Ishikawa (cell line): Measurements from ENCODE around the gene SENP5.

Source experiments
- CEBPB ChIP-seq: IDR thresholded peaks from 2 replicates; pipeline ENCODE4 v1.6.1; 2012
- EP300 ChIP-seq: IDR thresholded peaks from 2 replicates; pipeline ENCODE4 v1.6.1; 2012; ENCODE audit warnings: borderline replicate concordance
- FOXM1 ChIP-seq: IDR thresholded peaks from 2 replicates; pipeline ENCODE4 v1.6.1; 2012; ENCODE audit warnings: low read depth, borderline replicate concordance
- NFIC ChIP-seq: IDR thresholded peaks from 2 replicates; pipeline ENCODE4 v1.6.1; 2012
- RAD21 ChIP-seq: IDR thresholded peaks from 2 replicates; pipeline ENCODE4 v1.6.1; 2012; ENCODE audit warnings: low read depth
- TAF1 ChIP-seq: IDR thresholded peaks from 2 replicates; pipeline ENCODE4 v1.6.1; 2012; ENCODE audit warnings: low read depth, mild to moderate bottlenecking
- TCF12 ChIP-seq: IDR thresholded peaks from 2 replicates; pipeline ENCODE4 v1.6.1; 2012; ENCODE audit warnings: low read depth
- TEAD4 ChIP-seq: IDR thresholded peaks from 2 replicates; pipeline ENCODE4 v1.6.1; 2012
- YY1 ChIP-seq: IDR thresholded peaks from 2 replicates; pipeline ENCODE4 v1.6.1; 2012; ENCODE audit warnings: low read depth
- ZBTB7A ChIP-seq: IDR thresholded peaks from 2 replicates; pipeline ENCODE4 v1.6.1; 2012; ENCODE audit warnings: low read depth
- TF ChIP-seq, protein P1 (sequence below): IDR thresholded peaks from 2 replicates; pipeline ENCODE4 v1.6.1; 2012
- TF ChIP-seq, protein P2 (sequence below): IDR thresholded peaks from 2 replicates; pipeline ENCODE4 v1.6.1; 2012

DNA sequence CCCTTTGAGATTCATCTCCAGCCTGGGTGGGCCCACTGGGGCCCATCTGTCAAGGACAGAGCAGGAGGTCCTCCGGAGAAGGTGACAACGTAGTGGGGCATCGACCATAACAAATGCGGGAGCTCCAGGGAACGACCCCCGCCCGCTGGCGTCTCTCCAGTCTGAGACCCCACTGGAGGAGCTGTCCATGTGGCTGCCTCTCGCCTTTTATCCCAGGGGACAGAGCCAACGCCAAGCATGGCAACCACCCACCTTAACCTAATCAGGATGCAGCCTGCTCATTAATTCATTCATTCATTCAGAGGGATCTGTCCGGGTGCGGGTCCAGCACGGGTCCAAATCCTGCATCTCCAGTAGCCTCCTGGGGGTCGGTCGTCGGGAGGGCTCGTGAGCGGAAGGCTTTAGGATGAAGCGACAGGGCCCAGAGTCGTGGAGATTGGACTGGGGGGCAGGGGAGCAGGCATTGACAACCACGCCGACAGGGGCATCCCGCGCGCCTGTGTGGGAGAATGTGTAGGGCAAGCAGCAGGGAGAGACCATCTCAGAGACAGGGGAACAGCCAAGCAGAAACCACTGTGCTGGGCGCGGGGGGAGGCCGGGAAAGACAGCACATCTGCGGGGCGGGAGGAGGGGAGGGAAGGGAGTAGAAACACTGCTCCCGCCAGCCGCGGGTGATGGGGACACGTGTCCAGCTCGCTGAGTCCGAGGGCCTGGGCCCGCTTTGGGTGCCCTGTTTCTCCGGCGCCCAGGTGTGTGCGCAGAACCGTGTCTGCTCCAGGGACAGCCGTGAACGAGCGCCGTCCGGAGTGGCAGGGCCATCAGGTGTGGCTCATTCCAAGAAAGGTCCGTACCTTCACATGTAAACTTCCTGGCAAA lies 99.0 kb downstream of the SENP5 start:
- no peak for TF ChIP-seq TEAD4
- TF ChIP-seq NFIC = no peak
- TF ChIP-seq EP300 = no peak
- no peak for TF ChIP-seq ZBTB7A
- TF ChIP-seq, protein P1, sequence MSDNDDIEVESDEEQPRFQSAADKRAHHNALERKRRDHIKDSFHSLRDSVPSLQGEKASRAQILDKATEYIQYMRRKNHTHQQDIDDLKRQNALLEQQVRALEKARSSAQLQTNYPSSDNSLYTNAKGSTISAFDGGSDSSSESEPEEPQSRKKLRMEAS = no peak
- no peak for TF ChIP-seq YY1
- no peak for TF ChIP-seq FOXM1
- TF ChIP-seq, protein P2, sequence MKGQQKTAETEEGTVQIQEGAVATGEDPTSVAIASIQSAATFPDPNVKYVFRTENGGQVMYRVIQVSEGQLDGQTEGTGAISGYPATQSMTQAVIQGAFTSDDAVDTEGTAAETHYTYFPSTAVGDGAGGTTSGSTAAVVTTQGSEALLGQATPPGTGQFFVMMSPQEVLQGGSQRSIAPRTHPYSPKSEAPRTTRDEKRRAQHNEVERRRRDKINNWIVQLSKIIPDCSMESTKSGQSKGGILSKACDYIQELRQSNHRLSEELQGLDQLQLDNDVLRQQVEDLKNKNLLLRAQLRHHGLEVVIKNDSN = no peak
- TF ChIP-seq TCF12 = no peak
- TF ChIP-seq TAF1 = no peak
- no peak for TF ChIP-seq RAD21
- no peak for TF ChIP-seq CEBPB
